ENCODE results near the gene CHST13. TPM values are rescaled to one million over a fixed set of nuclear protein-coding genes. Genes with fewer than 3 reads are reported as not detected.
A peak's percentile ranks its signal among the peaks of the same experiment; 100 is the strongest.

CHST13 gene
- total and polyA plus RNA-seq, 3 experiments from 2014 or later, result 0.24 to 0.31 TPM; not detected in 1

DNA sequence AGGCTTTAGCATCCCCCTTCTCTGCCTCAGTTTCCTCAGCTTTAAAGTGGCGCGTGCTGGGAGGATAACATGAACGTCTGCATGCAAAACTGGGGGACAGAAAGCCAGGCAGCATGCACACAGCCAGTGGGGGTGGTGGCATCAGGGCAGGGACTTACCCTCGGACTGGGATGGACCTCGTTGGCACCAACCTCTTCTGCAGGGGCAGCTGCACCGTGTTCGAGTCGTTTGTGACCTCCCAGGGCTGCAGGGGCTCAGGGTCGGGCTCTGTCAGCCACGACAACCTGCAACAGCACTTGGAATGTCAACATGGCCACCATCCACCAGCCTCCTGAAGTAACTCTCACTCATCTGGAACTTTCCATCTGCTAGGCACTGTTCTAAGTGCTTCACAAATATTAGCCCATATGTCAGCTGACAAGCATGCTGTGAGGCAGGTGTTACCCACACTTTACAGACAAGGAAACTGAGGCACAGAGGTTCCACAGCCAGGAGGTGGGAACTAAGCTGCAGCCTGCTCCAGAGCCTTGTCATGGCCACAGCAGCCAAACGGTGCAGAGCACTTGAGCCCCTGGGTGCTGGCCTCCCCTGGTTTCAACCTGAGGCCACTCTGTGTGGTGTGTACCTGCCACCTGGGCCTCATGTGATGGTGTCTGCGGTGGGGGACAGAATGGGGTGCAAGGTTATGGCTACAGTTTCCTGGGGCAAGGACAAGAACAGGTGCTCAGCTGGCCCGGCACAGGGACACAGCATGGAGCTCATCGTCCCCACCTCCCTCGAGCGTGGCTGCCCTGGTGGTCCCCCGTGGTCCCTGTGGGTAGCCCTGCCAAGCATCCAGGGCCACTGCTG, 28.1 kb downstream of the CHST13 start:
- H3K36me3 ChIP-seq (ENCODE audit: insufficient read depth, low read length), result no peaks in the 10 kb centered on the region
- no peak overlapping the region for H3K4me3 ChIP-seq (ENCODE audit: low read length)
- CTCF ChIA-PET, result no interaction called here
- H3K4me3 Mint-ChIP-seq, result no peak overlapping the region
- H3K27me3 ChIP-seq (ENCODE audit: insufficient read depth, low read length, poor library complexity, severe bottlenecking), result no peaks in the 10 kb centered on the region
- H3K27ac Mint-ChIP-seq, result no peak overlapping the region
- no peak overlapping the region for H3K27ac ChIP-seq (ENCODE audit: low read depth, low read length)
- H3K4me1 ChIP-seq (ENCODE audit: insufficient read depth, low read length), result no peaks in the 10 kb centered on the region
- no peaks in the 10 kb centered on the region for H3K36me3 Mint-ChIP-seq
- DNase-seq, result no peak
- peaks cover 5 to 19% of the 10 kb centered on the region in 2 donors for H3K27me3 Mint-ChIP-seq
- H3K9me3 Mint-ChIP-seq, result no peaks in the 10 kb centered on the region
- H3K4me1 Mint-ChIP-seq, result no peaks in the 10 kb centered on the region
- POLR2A ChIA-PET, result no interaction called here
- no peaks in the 10 kb centered on the region for H3K9me3 ChIP-seq (ENCODE audit: low read length)

DNA sequence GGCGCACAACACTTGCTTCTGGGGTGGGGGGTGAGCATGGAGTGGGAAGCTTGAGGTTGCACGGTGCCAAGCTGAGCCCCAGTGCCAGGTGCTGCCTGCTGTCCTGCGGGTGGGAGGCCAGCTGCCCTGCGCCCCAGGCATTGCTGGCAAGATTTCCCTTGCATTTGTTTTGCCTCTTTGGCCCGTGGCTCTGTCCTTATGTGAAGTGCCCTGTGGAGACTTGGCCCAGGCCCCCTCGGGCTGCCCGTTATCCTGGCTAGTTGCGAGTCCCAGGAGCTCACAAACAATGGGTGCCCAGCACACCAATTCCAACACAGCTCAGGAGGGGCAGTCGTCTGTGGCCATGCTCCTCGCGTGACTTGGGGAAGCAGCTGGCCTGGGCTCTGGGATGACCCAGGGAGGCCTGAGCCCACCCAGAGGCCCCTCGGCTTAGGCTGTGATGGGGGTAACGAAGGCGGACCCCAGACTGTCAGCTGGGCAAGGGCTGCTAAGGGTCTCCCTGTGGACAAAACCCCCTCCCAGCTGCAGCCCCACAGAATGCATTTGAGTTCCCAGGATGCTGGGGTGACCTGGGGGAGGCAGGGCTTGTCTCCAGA, 28.8 kb downstream of the CHST13 start:
- DNase-seq, result no peak
- Histone ChIP-seq H3K4me3 (ENCODE audit: low read length) (no peak overlapping the region), H3K27ac (ENCODE audit: low read depth, low read length) (no peak overlapping the region), H3K9me3 (ENCODE audit: low read length) (no peaks in the 10 kb centered on the region), H3K4me1 (ENCODE audit: insufficient read depth, low read length) (no peaks in the 10 kb centered on the region), H3K36me3 (ENCODE audit: insufficient read depth, low read length) (no peaks in the 10 kb centered on the region), H3K27me3 (ENCODE audit: insufficient read depth, low read length, poor library complexity, severe bottlenecking) (no peaks in the 10 kb centered on the region)
- CTCF ChIA-PET, result no interaction called here
- Mint-ChIP-seq H3K36me3 (no peaks in the 10 kb centered on the region), H3K4me1 (no peaks in the 10 kb centered on the region), H3K27me3 (peaks cover 4 to 19% of the 10 kb centered on the region in 2 donors), H3K27ac (no peak overlapping the region), H3K4me3 (no peak overlapping the region), H3K9me3 (no peaks in the 10 kb centered on the region)
- POLR2A ChIA-PET, result no interaction called here

DNA sequence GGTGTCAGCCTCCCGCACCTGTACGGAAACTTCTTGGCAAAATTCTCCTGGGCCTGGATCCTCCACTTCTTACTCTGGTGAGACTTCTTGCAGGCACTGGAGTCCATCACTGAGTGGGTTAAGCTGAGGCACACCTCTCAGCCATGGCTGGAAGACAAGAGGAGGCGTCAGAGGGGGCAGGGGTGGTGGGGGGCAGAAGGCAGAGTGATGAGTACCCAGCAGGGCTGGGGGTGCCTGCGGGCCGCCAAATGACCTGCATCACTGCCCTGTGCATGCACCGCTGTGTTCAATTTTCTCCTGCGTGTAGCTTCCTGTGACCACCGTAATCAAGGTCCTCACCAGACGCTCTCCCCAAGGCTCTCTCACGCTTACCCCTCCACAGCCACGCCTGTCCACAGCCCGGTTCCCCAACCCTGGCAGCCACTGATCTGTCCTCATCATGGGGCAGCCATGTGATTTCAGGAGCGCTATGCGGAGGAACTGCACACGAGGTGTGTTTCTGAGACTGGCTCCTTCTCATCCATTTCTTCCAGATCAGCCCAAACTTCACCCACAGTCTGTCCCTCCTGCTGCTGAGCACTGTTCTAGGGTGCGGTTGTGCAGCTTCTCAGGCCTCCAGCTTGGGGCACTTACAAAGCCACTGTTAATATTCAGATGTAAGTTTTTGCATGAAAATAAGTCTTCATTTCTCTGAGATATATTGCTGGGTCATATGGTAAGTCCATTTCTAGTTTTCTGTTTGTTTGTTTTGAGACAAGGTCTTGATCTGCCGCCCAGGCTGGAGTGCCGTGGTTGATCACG, 29.5 kb downstream of the CHST13 start:
- Histone ChIP-seq H3K36me3 (ENCODE audit: insufficient read depth, low read length) (no peaks in the 10 kb centered on the region), H3K4me3 (ENCODE audit: low read length) (no peak overlapping the region), H3K9me3 (ENCODE audit: low read length) (no peaks in the 10 kb centered on the region), H3K4me1 (ENCODE audit: insufficient read depth, low read length) (no peaks in the 10 kb centered on the region), H3K27me3 (ENCODE audit: insufficient read depth, low read length, poor library complexity, severe bottlenecking) (no peaks in the 10 kb centered on the region), H3K27ac (ENCODE audit: low read depth, low read length) (no peak overlapping the region)
- Mint-ChIP-seq H3K36me3 (no peaks in the 10 kb centered on the region), H3K4me3 (no peak overlapping the region), H3K27ac (peak overlapping the region in 1 of 8 donors; percentile 86), H3K27me3 (peaks cover 4 to 19% of the 10 kb centered on the region in 2 donors), H3K4me1 (no peaks in the 10 kb centered on the region), H3K9me3 (no peaks in the 10 kb centered on the region)
- DNase-seq, result peak in 1 of 5 donors; percentile 18
- CTCF ChIA-PET, result no interaction called here
- POLR2A ChIA-PET, result no interaction called here

DNA sequence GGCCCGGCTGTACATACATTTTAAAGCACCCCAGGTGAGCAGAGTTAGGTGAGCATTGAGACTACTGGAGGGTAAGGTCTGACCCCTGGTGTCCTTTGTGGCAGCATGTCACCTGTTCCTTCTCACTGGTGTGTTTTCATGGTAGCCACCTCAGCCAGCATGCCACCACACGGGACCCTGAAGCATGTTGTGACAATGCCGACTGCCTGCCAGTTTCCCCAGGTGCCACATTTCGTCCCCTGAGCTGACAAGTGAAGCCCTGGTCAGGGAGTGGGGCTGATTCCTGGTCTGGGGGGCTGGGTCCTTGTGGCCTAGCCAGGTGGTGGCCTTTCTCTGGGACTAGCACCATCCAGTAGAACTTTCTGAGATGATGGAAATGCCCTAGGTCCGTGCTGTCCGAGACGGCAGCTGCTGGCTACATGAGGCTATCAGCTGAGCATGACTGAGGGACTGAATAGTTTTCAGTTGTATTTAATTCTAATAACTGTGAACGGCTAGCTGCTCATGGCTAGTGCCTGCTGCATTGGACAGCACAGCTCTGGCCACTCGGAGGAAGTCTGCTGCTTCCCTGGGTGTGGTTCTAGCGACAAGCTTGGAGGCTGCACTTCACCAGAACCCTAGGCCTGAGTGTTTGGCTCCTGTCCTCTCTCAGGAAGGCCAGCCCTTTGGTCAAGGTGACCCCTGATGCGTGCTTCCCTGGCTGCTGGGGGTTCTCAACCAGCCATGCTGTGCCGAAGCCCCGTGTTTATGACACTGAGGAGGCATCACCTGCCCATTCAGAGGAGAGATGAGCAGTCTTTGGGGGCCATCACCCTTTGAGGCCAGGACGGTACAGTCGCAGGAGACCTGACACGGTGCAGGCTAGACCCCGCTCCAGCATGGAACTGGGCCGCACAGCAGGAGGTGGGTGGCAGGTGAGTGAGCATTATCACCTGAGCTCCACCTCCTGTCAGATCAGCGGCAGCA, 30.9 kb downstream of the CHST13 start:
- POLR2A ChIA-PET, result no interaction called here
- H3K4me3 Mint-ChIP-seq, result no peak overlapping the region
- CTCF ChIA-PET, result interaction anchor here (1.7 kb wide), 1 partner anchor 32 kb away, joined by 3 read pairs; no protein-coding TSS in a partner anchor

DNA sequence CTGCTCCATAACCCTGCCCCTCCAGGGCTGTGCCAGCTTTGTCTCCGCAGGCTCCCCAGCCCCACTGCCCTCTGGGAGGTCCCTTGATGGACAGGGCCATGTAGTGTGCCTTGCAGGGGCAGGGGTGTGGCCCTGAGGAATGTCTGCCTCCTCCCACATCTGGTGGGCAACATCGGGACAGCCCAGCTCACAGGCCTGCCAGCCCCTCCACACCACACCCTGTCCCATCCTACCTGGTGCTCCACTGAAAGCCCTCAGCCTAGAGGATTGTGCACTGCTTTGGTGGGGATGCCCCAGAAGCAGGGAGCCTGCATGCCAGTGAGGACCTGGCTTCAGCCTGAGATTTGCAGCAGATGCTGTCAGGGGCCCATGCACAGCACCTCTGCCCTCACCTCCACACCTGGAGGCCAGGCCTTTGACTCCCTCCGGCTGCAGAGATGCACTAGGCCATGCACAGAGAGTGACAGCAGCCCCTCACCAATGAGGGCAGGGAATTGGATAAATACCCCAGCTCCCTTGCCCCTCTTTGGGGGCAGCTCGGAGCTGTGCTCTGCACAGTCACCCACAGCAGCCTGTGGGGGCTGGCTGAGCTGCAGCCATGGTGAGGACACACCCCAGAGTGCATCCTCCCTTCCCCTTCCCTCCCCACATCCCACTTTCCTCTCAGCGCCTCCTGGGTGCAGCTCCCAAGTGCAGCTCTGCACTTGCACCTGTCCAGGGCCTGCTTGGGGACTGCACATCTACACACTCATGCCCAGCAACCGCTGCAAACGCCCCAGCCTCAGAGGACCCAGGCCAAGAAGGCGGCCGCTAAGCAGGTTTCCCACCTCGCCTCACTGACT, 32.1 kb downstream of the CHST13 start:
- CTCF ChIA-PET, result interaction anchor here (1.7 kb wide), 1 partner anchor 33 kb away, joined by 3 read pairs; no protein-coding TSS in a partner anchor
- POLR2A ChIA-PET, result no interaction called here
- no peaks in the 10 kb centered on the region for H3K4me1 Mint-ChIP-seq
- H3K36me3 Mint-ChIP-seq, result no peaks in the 10 kb centered on the region
- no peak overlapping the region for H3K4me3 ChIP-seq (ENCODE audit: low read length)
- H3K27me3 ChIP-seq (ENCODE audit: insufficient read depth, low read length, poor library complexity, severe bottlenecking), result no peaks in the 10 kb centered on the region
- H3K27me3 Mint-ChIP-seq, result peaks cover 1 to 4% of the 10 kb centered on the region in 2 donors
- H3K4me3 Mint-ChIP-seq, result no peak overlapping the region
- H3K4me1 ChIP-seq (ENCODE audit: insufficient read depth, low read length), result no peaks in the 10 kb centered on the region
- H3K9me3 ChIP-seq (ENCODE audit: low read length), result no peaks in the 10 kb centered on the region
- H3K27ac ChIP-seq (ENCODE audit: low read depth, low read length), result no peak overlapping the region
- H3K9me3 Mint-ChIP-seq, result no peaks in the 10 kb centered on the region
- no peak for DNase-seq
- H3K27ac Mint-ChIP-seq, result no peak overlapping the region
- H3K36me3 ChIP-seq (ENCODE audit: insufficient read depth, low read length), result no peaks in the 10 kb centered on the region

More for the DNA sequence above, 30.9 kb downstream of the CHST13 start:
- Mint-ChIP-seq H3K27ac (no peak overlapping the region), H3K4me1 (no peaks in the 10 kb centered on the region), H3K27me3 (peaks cover 4 to 13% of the 10 kb centered on the region in 2 donors), H3K36me3 (no peaks in the 10 kb centered on the region), H3K9me3 (no peaks in the 10 kb centered on the region)
- H3K9me3 ChIP-seq (ENCODE audit: low read length), result no peaks in the 10 kb centered on the region
- no peaks in the 10 kb centered on the region for H3K4me1 ChIP-seq (ENCODE audit: insufficient read depth, low read length)
- H3K4me3 ChIP-seq (ENCODE audit: low read length), result no peak overlapping the region
- no peaks in the 10 kb centered on the region for H3K36me3 ChIP-seq (ENCODE audit: insufficient read depth, low read length)
- no peak overlapping the region for H3K27ac ChIP-seq (ENCODE audit: low read depth, low read length)
- H3K27me3 ChIP-seq (ENCODE audit: insufficient read depth, low read length, poor library complexity, severe bottlenecking), result no peaks in the 10 kb centered on the region
- DNase-seq, result peak in 1 of 5 donors; percentile 38

DNA sequence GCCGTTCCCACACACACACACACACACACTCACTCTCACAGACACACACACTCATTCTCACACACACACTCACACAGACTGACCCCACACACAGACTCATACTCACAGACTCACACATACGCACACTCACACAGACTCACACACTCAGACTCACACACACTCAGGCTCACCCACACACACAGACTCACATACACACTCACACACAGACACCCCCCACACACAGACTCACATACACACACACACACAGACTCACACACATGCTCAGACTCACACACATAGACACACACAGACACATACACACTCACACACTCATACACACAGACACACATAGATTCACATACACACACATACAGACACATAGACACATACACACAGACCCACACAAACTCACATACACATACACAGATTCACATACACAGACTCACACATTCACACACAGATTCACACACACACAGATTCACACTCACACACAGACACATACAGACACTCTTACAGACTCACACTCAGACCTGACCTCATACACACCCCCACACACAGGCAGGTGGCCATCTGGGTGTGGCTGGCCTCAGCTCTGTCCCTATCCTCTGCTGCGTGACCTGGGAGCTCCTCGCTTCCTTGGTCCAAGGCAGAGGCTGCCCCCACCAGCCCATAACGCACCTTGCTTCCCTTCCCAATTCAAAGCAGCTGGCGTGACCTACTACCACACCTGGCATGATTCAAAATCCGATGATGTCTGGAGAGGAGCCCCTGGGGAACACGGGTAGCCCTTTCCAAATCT, 32.9 kb downstream of the CHST13 start:
- H3K27ac Mint-ChIP-seq, result no peak overlapping the region
- DNase-seq, result no peak
- no peaks in the 10 kb centered on the region for H3K27me3 ChIP-seq (ENCODE audit: insufficient read depth, low read length, poor library complexity, severe bottlenecking)

More for the DNA sequence above, 32.9 kb downstream of the CHST13 start:
- H3K27ac ChIP-seq (ENCODE audit: low read depth, low read length), result no peak overlapping the region
- no peaks in the 10 kb centered on the region for H3K4me1 ChIP-seq (ENCODE audit: insufficient read depth, low read length)
- Mint-ChIP-seq H3K4me1 (no peaks in the 10 kb centered on the region), H3K9me3 (no peaks in the 10 kb centered on the region), H3K27me3 (peaks cover 1 to 6% of the 10 kb centered on the region in 2 donors), H3K36me3 (no peaks in the 10 kb centered on the region), H3K4me3 (no peak overlapping the region)
- no peaks in the 10 kb centered on the region for H3K36me3 ChIP-seq (ENCODE audit: insufficient read depth, low read length)
- ChIA-PET POLR2A (no interaction called here), CTCF (interaction anchor here (1.7 kb wide), 1 partner anchor 34 kb away, joined by 3 read pairs; no protein-coding TSS in a partner anchor)
- H3K4me3 ChIP-seq (ENCODE audit: low read length), result no peak overlapping the region
- no peaks in the 10 kb centered on the region for H3K9me3 ChIP-seq (ENCODE audit: low read length)

Data from CD8-positive, alpha-beta memory T cell (primary cell).